HCT116 (cell line): ENCODE data around the gene HIVEP1. TPM values are rescaled to one million over a fixed set of nuclear protein-coding genes. Genes with fewer than 3 reads are reported as not detected.

Source experiments
- ATAC-seq: fragments of 200-7000 bp; cut with Tn5 transposase; 2 replicates; pipeline ENCODE4 v1.9.1; 2020; ENCODE audit warnings: mild to moderate bottlenecking, moderate library complexity
- BruUV-seq: library from RNA; stranded (reverse); fragments of 400-500 nt; replicated peaks from 2 replicates; lab custom pipeline; 2021; lab: Mats Ljungman, UMichigan
- CTCF ChIA-PET: fragments of 300-600 bp; sonication (Branson Sonifier 250); formaldehyde crosslinking; loops from one replicate; lab custom pipeline; 2021; ENCODE audit warnings: antibody characterized with exemption; lab: Charles Lee
- POLR2A ChIA-PET: fragments of 300-600, 350-600 bp; sonication (Branson Sonifier 250); formaldehyde crosslinking; loops from one replicate; lab custom pipeline; 2021; ENCODE audit warnings: antibody characterized with exemption; lab: Charles Lee
- RAD21 ChIA-PET, 2 experiments: fragments of 300-600 bp; sonication (Branson Sonifier 250); formaldehyde crosslinking; loops; one replicate each; lab custom pipeline; 2023; ENCODE audit warnings: low total read pairs in 2 of 2; ENCODE audit not compliant: uncharacterized antibody in 2 of 2, unreplicated experiment in 2 of 2, low non-redundant PET in 1 of 2; lab: Charles Lee
- DNase-seq: peaks from one replicate; pipeline ENCODE4 v3.0.0-alpha.2; 2010; ENCODE audit warnings: low read depth, low spot score
- H2AFZ ChIP-seq: fragments of 200-600 bp; shearing (Covaris generic), sonication (generic); 2 replicates; pipeline ENCODE4 v1.6.1; 2017; ENCODE audit warnings: low read depth, mixed run types, mixed read lengths, antibody characterized with exemption, low read length; ENCODE audit not compliant: poor library complexity, severe bottlenecking
- H3K27ac ChIP-seq: 2 replicates; pipeline ENCODE4 v1.5.1; 2012; ENCODE audit warnings: low read depth, low read length
- H3K27me3 ChIP-seq: fragments of 200-600 bp; sonication (generic); 2 replicates; pipeline ENCODE4 v1.6.1; 2016; ENCODE audit warnings: mixed run types, low read length, mixed read lengths; ENCODE audit not compliant: insufficient read depth
- H3K36me3 ChIP-seq, 2 experiments: fragments of 200-500 bp in 1 of 2; fragments of 200-600 bp in 1 of 2; sonication (Bioruptor generic) in 1 of 2; sonication (generic) in 1 of 2; 2 replicates each; pipeline versions ENCODE4 v1.5.1 to v1.6.1; 2014 to 2016; ENCODE audit warnings: low read length in 2 of 2, inconsistent platforms in 1 of 2, mixed read lengths in 1 of 2, mixed run types in 1 of 2; ENCODE audit not compliant: insufficient read depth in 2 of 2, control insufficient read depth in 1 of 2
- H3K4me1 ChIP-seq, 2 experiments: fragments of 200-600 bp in 1 of 2; sonication (generic) in 1 of 2; 2 replicates each; pipeline versions ENCODE4 v1.5.1 to v1.6.1; 2012 to 2017; ENCODE audit warnings: low read length in 2 of 2, inconsistent platforms in 1 of 2, mild to moderate bottlenecking in 1 of 2, mixed read lengths in 1 of 2, mixed run types in 1 of 2, moderate library complexity in 1 of 2; ENCODE audit not compliant: insufficient read depth in 2 of 2, control insufficient read depth in 1 of 2
- H3K4me2 ChIP-seq: fragments of 200-600 bp; sonication (generic); 2 replicates; pipeline ENCODE4 v1.6.1; 2017; ENCODE audit warnings: mixed run types, low read length, mixed read lengths
- H3K4me3 ChIP-seq, 2 experiments: fragments of 200-600 bp in 1 of 2; sonication (generic) in 1 of 2; replicated peaks in 1 of 2; 2 replicates each; pipeline ENCODE4 v1.5.1; 2011 to 2016; ENCODE audit warnings: low read length in 2 of 2, control low read depth in 1 of 2, low read depth in 1 of 2, mild to moderate bottlenecking in 1 of 2, mixed read lengths in 1 of 2, mixed run types in 1 of 2
- H3K79me2 ChIP-seq: fragments of 200-600 bp; sonication (generic); 2 replicates; pipeline ENCODE4 v1.6.1; 2017; ENCODE audit warnings: mild to moderate bottlenecking, mixed run types, low read length, moderate library complexity, mixed read lengths; ENCODE audit not compliant: insufficient read depth
- H3K9ac ChIP-seq: fragments of 200-600 bp; sonication (generic); 2 replicates; pipeline ENCODE4 v1.6.1; 2016; ENCODE audit warnings: low read length, mixed read lengths
- H3K9me2 ChIP-seq: fragments of 200-600 bp; sonication (generic), shearing (Covaris generic); 2 replicates; pipeline ENCODE4 v1.6.1; 2017; ENCODE audit warnings: mixed run types, mild to moderate bottlenecking, moderate library complexity; ENCODE audit not compliant: insufficient read depth
- H3K9me3 ChIP-seq, 2 experiments: fragments of 200-500 bp in 1 of 2; fragments of 200-600 bp in 1 of 2; sonication (Bioruptor generic) in 1 of 2; sonication (generic) in 1 of 2; 2 replicates each; pipeline ENCODE4 v1.6.1; 2014 to 2017; ENCODE audit warnings: low read length in 2 of 2, mixed read lengths in 2 of 2, inconsistent platforms in 1 of 2, low read depth in 1 of 2, mild to moderate bottlenecking in 1 of 2, mixed run types in 1 of 2, moderate library complexity in 1 of 2; ENCODE audit not compliant: control insufficient read depth in 1 of 2, insufficient read depth in 1 of 2
- H4K20me1 ChIP-seq: fragments of 200-600 bp; sonication (generic), shearing (Covaris generic); 2 replicates; pipeline ENCODE4 v1.6.1; 2017; ENCODE audit warnings: mixed run types, mild to moderate bottlenecking, moderate library complexity; ENCODE audit not compliant: insufficient read depth
- ATF3 ChIP-seq: IDR thresholded peaks from 2 replicates; pipeline ENCODE4 v1.6.1; 2012
- CEBPB ChIP-seq: IDR thresholded peaks from 2 replicates; pipeline ENCODE4 v1.6.1; 2012; ENCODE audit warnings: low read depth
- EGR1 ChIP-seq: IDR thresholded peaks from 2 replicates; pipeline ENCODE4 v1.6.1; 2012; ENCODE audit warnings: low read depth
- ELF1 ChIP-seq: IDR thresholded peaks from 2 replicates; pipeline ENCODE4 v1.6.1; 2012; ENCODE audit warnings: low read depth, borderline replicate concordance
- FOSL1 ChIP-seq: IDR thresholded peaks from 2 replicates; pipeline ENCODE4 v1.6.1; 2012; ENCODE audit warnings: low read depth
- POLR2A ChIP-seq: IDR thresholded peaks from 2 replicates; pipeline ENCODE4 v1.7.0; 2011; ENCODE audit warnings: borderline replicate concordance; ENCODE audit not compliant: insufficient read depth, insufficient read length; ENCODE audit errors: extremely low read depth
- POLR2AphosphoS5 ChIP-seq: IDR thresholded peaks from 2 replicates; pipeline ENCODE4 v1.6.1; 2011; ENCODE audit warnings: mild to moderate bottlenecking, low read depth, low read length, moderate library complexity
- RAD21 ChIP-seq: IDR thresholded peaks from 2 replicates; pipeline ENCODE4 v1.6.1; 2012; ENCODE audit warnings: low read depth, mild to moderate bottlenecking
- REST ChIP-seq: IDR thresholded peaks from 2 replicates; pipeline ENCODE4 v1.6.1; 2012; ENCODE audit warnings: low read depth
- SIN3A ChIP-seq: IDR thresholded peaks from 2 replicates; pipeline ENCODE4 v1.6.1; 2012; ENCODE audit warnings: low read depth
- TCF7L2 ChIP-seq: IDR thresholded peaks from 2 replicates; pipeline ENCODE4 v1.7.0; 2011; ENCODE audit warnings: borderline replicate concordance, inconsistent platforms; ENCODE audit not compliant: insufficient read depth, insufficient read length; ENCODE audit errors: extremely low read depth
- YY1 ChIP-seq: IDR thresholded peaks from 2 replicates; pipeline ENCODE4 v1.6.1; 2011; ENCODE audit warnings: low read length, low read depth, moderate library complexity, mild to moderate bottlenecking; ENCODE audit not compliant: insufficient replicate concordance; ENCODE audit errors: extremely low read depth
- ZNF274 ChIP-seq: fragments of 200-500 bp; sonication (Bioruptor generic); IDR thresholded peaks from 2 replicates; pipeline ENCODE4 v1.6.1; 2014; ENCODE audit warnings: mild to moderate bottlenecking, low read depth, low read length, inconsistent platforms
- intact Hi-C: fragments of 100-400 bp; cut with micrococcal nuclease; formaldehyde crosslinking; loops from 2 replicates; pipeline ENCODE4 v1.10.0; 2022
- total RNA-seq: library from RNA; stranded (reverse); gene quantifications from one replicate; pipeline ENCODE4 v1.2.1, GENCODE V29; 2021; ENCODE audit not compliant: unreplicated experiment
- TF ChIP-seq, protein P1 (sequence below): IDR thresholded peaks from 2 replicates; pipeline ENCODE4 v1.6.1; 2012
- TF ChIP-seq, protein P2 (sequence below), 3 experiments: fragments of 200-600 bp in 1 of 3; sonication (generic) in 1 of 3; IDR thresholded peaks in 2 of 3; conservative IDR thresholded peaks in 1 of 3; 2 replicates each; pipeline ENCODE4 v1.5.1; 2012 to 2017; ENCODE audit warnings: low read depth in 2 of 3, low read length in 2 of 3, antibody characterized with exemption in 1 of 3, borderline replicate concordance in 1 of 3, control low read depth in 1 of 3, mild to moderate bottlenecking in 1 of 3, mixed read lengths in 1 of 3, mixed run types in 1 of 3, moderate library complexity in 1 of 3; ENCODE audit not compliant: insufficient read depth in 1 of 3

The HIVEP1 gene
- total RNA-seq, 1 experiment from 2014 or later = 11.2 TPM

GRCh38 chr6:12084681-12085080 is 72.6 kb downstream of the HIVEP1 start:
- Histone ChIP-seq H3K4me1 (no peaks in the 10 kb centered on the region), H3K4me2 (no peak overlapping the region), H3K9ac (no peak overlapping the region), H3K9me2 (no peaks in the 10 kb centered on the region), H4K20me1 (no peaks in the 10 kb centered on the region), H3K9me3 (no peaks in the 10 kb centered on the region), H3K4me3 (no peak overlapping the region), H3K27me3 (no peaks in the 10 kb centered on the region), H2AFZ (no peak overlapping the region), H3K27ac (no peak overlapping the region), H3K79me2 (no peaks in the 10 kb centered on the region; the same call in 1 of the 2 replicates), H3K36me3 (no peaks in the 10 kb centered on the region)
- TF ChIP-seq YY1 (no peak), EGR1 (no peak), SIN3A (no peak), FOSL1 (no peak), REST (no peak), CEBPB (no peak), POLR2A (no peak), ZNF274 (no peak), POLR2AphosphoS5 (no peak), RAD21 (no peak), ATF3 (no peak), TCF7L2 (no peak), ELF1 (no peak)
- TF ChIP-seq, protein P1, sequence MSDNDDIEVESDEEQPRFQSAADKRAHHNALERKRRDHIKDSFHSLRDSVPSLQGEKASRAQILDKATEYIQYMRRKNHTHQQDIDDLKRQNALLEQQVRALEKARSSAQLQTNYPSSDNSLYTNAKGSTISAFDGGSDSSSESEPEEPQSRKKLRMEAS = no peak
- TF ChIP-seq, protein P2, sequence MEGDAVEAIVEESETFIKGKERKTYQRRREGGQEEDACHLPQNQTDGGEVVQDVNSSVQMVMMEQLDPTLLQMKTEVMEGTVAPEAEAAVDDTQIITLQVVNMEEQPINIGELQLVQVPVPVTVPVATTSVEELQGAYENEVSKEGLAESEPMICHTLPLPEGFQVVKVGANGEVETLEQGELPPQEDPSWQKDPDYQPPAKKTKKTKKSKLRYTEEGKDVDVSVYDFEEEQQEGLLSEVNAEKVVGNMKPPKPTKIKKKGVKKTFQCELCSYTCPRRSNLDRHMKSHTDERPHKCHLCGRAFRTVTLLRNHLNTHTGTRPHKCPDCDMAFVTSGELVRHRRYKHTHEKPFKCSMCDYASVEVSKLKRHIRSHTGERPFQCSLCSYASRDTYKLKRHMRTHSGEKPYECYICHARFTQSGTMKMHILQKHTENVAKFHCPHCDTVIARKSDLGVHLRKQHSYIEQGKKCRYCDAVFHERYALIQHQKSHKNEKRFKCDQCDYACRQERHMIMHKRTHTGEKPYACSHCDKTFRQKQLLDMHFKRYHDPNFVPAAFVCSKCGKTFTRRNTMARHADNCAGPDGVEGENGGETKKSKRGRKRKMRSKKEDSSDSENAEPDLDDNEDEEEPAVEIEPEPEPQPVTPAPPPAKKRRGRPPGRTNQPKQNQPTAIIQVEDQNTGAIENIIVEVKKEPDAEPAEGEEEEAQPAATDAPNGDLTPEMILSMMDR (IDR thresholded peaks at IDR 0.05 in 2 of 3, conservative IDR thresholded peaks at IDR 0.05 in 1 of 3; ENCODE audit: borderline replicate concordance in 1 of 3, insufficient read depth in 1 of 3, low read depth in 2 of 3, low read length in 2 of 3) = no peak
- intact Hi-C loops = no loop called here
- ChIA-PET CTCF (no interaction called here), RAD21 (no interaction called here), POLR2A (no interaction called here)
- DNase-seq (no peak), ATAC-seq (no peak)
- BruUV-seq = no TSS peak
